Caco-2 (cell line): ENCODE results near the gene SOX3. TPM values are rescaled to one million over a fixed set of nuclear protein-coding genes. Genes with fewer than 3 reads are reported as not detected.

ENCODE experiments used
- Bru-seq: library from RNA; stranded (reverse); fragments of 400-500 nt; gene quantifications from one replicate; lab custom pipeline; 2021; lab: Mats Ljungman, UMichigan
- BruChase-seq, 2 experiments: library from RNA; stranded (reverse); fragments of 400-500 nt; gene quantifications; one replicate each; lab custom pipeline; 2021; lab: Mats Ljungman, UMichigan
- BruUV-seq: library from RNA; stranded (reverse); fragments of 400-500 nt; replicated peaks from 2 replicates; lab custom pipeline; 2021; lab: Mats Ljungman, UMichigan
- CTCF ChIA-PET: fragments of 300-600 bp; sonication (Branson Sonifier 250); formaldehyde crosslinking; loops from one replicate; lab custom pipeline; 2022; ENCODE audit warnings: antibody characterized with exemption; lab: Charles Lee
- POLR2A ChIA-PET: fragments of 300-600 bp; sonication (Branson Sonifier 250); formaldehyde crosslinking; loops from one replicate; lab custom pipeline; 2022; ENCODE audit warnings: antibody characterized with exemption; lab: Charles Lee
- DNase-seq, 2 experiments: peaks; one replicate each; pipeline versions ENCODE4 v3.0.0 to v3.0.0-alpha.2; 2020 to 2022
- H3K27me3 ChIP-seq: replicated peaks from 2 replicates; pipeline ENCODE4 v1.6.0; 2011; ENCODE audit warnings: low read length; ENCODE audit not compliant: control insufficient read depth, insufficient read depth
- H3K36me3 ChIP-seq: 2 replicates; pipeline ENCODE4 v1.5.1; 2011; ENCODE audit warnings: low read length; ENCODE audit not compliant: control insufficient read depth, insufficient read depth
- H3K4me1 ChIP-seq: fragments of 250-450 bp; sonication (Bioruptor Pico); 2 replicates; pipeline ENCODE4 v1.5.1; 2020; ENCODE audit warnings: mild to moderate bottlenecking
- H3K4me3 ChIP-seq: 2 replicates; pipeline ENCODE4 v1.5.1; 2011; ENCODE audit warnings: low read depth, mild to moderate bottlenecking, control low read depth, low read length
- H3K9me3 ChIP-seq: fragments of 250-450 bp; sonication (Bioruptor Pico); 2 replicates; pipeline ENCODE4 v1.5.1; 2020; ENCODE audit warnings: mild to moderate bottlenecking, moderate library complexity
- H3K27ac Mint-ChIP-seq: one replicate; pipeline ENCODE4 v1.8.0; 2022; ENCODE audit warnings: mixed read lengths; ENCODE audit not compliant: unreplicated experiment
- H3K27me3 Mint-ChIP-seq: one replicate; pipeline ENCODE4 v1.8.0; 2022; ENCODE audit warnings: mixed read lengths; ENCODE audit not compliant: insufficient read depth, unreplicated experiment
- H3K36me3 Mint-ChIP-seq: one replicate; pipeline ENCODE4 v1.8.0; 2022; ENCODE audit warnings: mild to moderate bottlenecking, mixed read lengths; ENCODE audit not compliant: insufficient read depth, unreplicated experiment
- H3K4me1 Mint-ChIP-seq: one replicate; pipeline ENCODE4 v1.8.0; 2022; ENCODE audit warnings: low read depth, mixed read lengths; ENCODE audit not compliant: unreplicated experiment
- H3K4me3 Mint-ChIP-seq: one replicate; pipeline ENCODE4 v1.8.0; 2022; ENCODE audit warnings: mild to moderate bottlenecking, moderate library complexity, mixed read lengths; ENCODE audit not compliant: unreplicated experiment
- H3K9me3 Mint-ChIP-seq: one replicate; pipeline ENCODE4 v1.8.0; 2022; ENCODE audit warnings: mixed read lengths; ENCODE audit not compliant: unreplicated experiment
- CTCF ChIP-seq, 2 experiments: fragments of 200-600 bp in 1 of 2; IDR thresholded peaks; 1 replicate in 1 of 2; 2 replicates in 1 of 2; pipeline versions ENCODE4 v1.5.1 to v1.8.0; 2011 to 2022; ENCODE audit warnings: antibody characterized with exemption in 1 of 2, control low read depth in 1 of 2, inconsistent platforms in 1 of 2, low read depth in 1 of 2, low read length in 1 of 2, mild to moderate bottlenecking in 1 of 2, moderate library complexity in 1 of 2; ENCODE audit not compliant: insufficient read depth in 1 of 2, severe bottlenecking in 1 of 2, unreplicated experiment in 1 of 2
- intact Hi-C: fragments of 100-400 bp; cut with micrococcal nuclease; formaldehyde crosslinking; loops from one replicate; pipeline ENCODE4 v1.10.0; 2022; ENCODE audit not compliant: unreplicated experiment
- long read RNA-seq: library from polyadenylated mRNA; stranded (forward); transcript quantifications from one replicate; pipeline ENCODE4 v2.0.0, GENCODE V29; 2022
- total RNA-seq: library from RNA; stranded (reverse); gene quantifications from 2 replicates; pipeline ENCODE4 v1.2.3, GENCODE V29; 2022

SOX3 gene
- total RNA-seq (not detected in 2 replicates), Bru-seq, nascent RNA (not detected), BruChase-seq, experiment 1, labeled RNA remaining after a 2-hour chase (not detected), BruChase-seq, experiment 2, labeled RNA remaining after a 6-hour chase (not detected)
- long read RNA-seq = 0 reads

GRCh38 chrX:140504371-140505324 lies at the start of gene SOX3:
Gene SOX3 (minus strand): TSS chrX:140505069. CDS start chrX:140505060, 9 bp downstream.
- ChIA-PET CTCF (no interaction called here), POLR2A (no interaction called here)
- Mint-ChIP-seq H3K4me1 (no peaks in the 10 kb centered on the region), H3K9me3 (no peaks in the 10 kb centered on the region), H3K27me3 (no peaks in the 10 kb centered on the region), H3K36me3 (no peaks in the 10 kb centered on the region), H3K27ac (no peak within 1 kb of the TSS), H3K4me3 (no peak within 1 kb of the TSS)
- Histone ChIP-seq H3K9me3 (no peaks in the 10 kb centered on the region), H3K4me1 (no peaks in the 10 kb centered on the region), H3K36me3 (no peaks in the 10 kb centered on the region), H3K4me3 (no peak within 1 kb of the TSS), H3K27me3 (no peaks in the 10 kb centered on the region)
- no peak for TF ChIP-seq CTCF (IDR thresholded peaks at IDR 0.05; ENCODE audit: insufficient read depth in 1 of 2, low read depth in 1 of 2, low read length in 1 of 2, severe bottlenecking in 1 of 2, unreplicated experiment in 1 of 2)
- intact Hi-C loops = no loop called here
- DNase-seq = no peak
- no TSS peak for BruUV-seq

GRCh38 chrX:140548985-140549384 lies 44.1 kb upstream of the SOX3 start:
- no peaks in the 10 kb centered on the region for H3K4me1 ChIP-seq
- Mint-ChIP-seq H3K36me3 (no peaks in the 10 kb centered on the region), H3K4me3 (no peak overlapping the region), H3K4me1 (no peaks in the 10 kb centered on the region), H3K27ac (no peak overlapping the region), H3K9me3 (no peaks in the 10 kb centered on the region), H3K27me3 (peaks cover 3% of the 10 kb centered on the region)
- TF ChIP-seq CTCF (IDR thresholded peaks at IDR 0.05; ENCODE audit: insufficient read depth in 1 of 2, low read depth in 1 of 2, low read length in 1 of 2, severe bottlenecking in 1 of 2, unreplicated experiment in 1 of 2) = no peak
- ChIA-PET POLR2A (no interaction called here), CTCF (no interaction called here)
- intact Hi-C loops = no loop called here
- H3K9me3 ChIP-seq = no peaks in the 10 kb centered on the region
- BruUV-seq = no TSS peak
- H3K4me3 ChIP-seq = no peak overlapping the region
- H3K27me3 ChIP-seq = no peaks in the 10 kb centered on the region
- H3K36me3 ChIP-seq = no peaks in the 10 kb centered on the region
- no peak for DNase-seq

GRCh38 chrX:140526171-140526570 lies 21.3 kb upstream of the SOX3 start:
- BruUV-seq = no TSS peak
- no peaks in the 10 kb centered on the region for H3K4me1 Mint-ChIP-seq
- H3K27ac Mint-ChIP-seq = no peak overlapping the region
- Histone ChIP-seq H3K36me3 (no peaks in the 10 kb centered on the region), H3K4me3 (no peak overlapping the region), H3K27me3 (no peaks in the 10 kb centered on the region), H3K4me1 (no peaks in the 10 kb centered on the region), H3K9me3 (no peaks in the 10 kb centered on the region)
- H3K4me3 Mint-ChIP-seq = no peak overlapping the region
- TF ChIP-seq CTCF (IDR thresholded peaks at IDR 0.05; ENCODE audit: insufficient read depth in 1 of 2, low read depth in 1 of 2, low read length in 1 of 2, severe bottlenecking in 1 of 2, unreplicated experiment in 1 of 2) = no peak
- intact Hi-C loops = no loop called here
- H3K9me3 Mint-ChIP-seq = no peaks in the 10 kb centered on the region
- H3K27me3 Mint-ChIP-seq = no peaks in the 10 kb centered on the region
- DNase-seq = peak in 1 of 2 experiments; percentile 3
- no peaks in the 10 kb centered on the region for H3K36me3 Mint-ChIP-seq
- ChIA-PET CTCF (no interaction called here), POLR2A (no interaction called here)
